OCI-LY3 (cell line): ENCODE data around the gene RTL9.

ENCODE experiments used
- CTCF ChIP-seq: fragments of 200-600, 300-600 bp; sonication (generic); IDR thresholded peaks from 2 replicates; pipeline ENCODE4 v1.5.1; 2014; ENCODE audit warnings: antibody characterized with exemption, low read length, low read depth
- EZH2phosphoT487 ChIP-seq: fragments of 200-600 bp; shearing (Covaris generic); IDR thresholded peaks from 2 replicates; pipeline ENCODE4 v1.6.1; 2018; ENCODE audit warnings: antibody characterized with exemption, mixed run types, low read depth

- TF ChIP-seq CTCF, result no peak
- no peak for TF ChIP-seq EZH2phosphoT487
Measured at GRCh38 chrX:110338935-110339334, 19.7 kb upstream of the RTL9 start.
